Hematopoietic multipotent progenitor cell treated with erythropoietin and hydrocortisone succinate and interleukin-3 and kit ligand, for 15 days (in vitro differentiated cells): ENCODE data around the gene SLC15A1.

ENCODE experiments used
- DNase-seq: peaks from one replicate; pipeline ENCODE4 v3.0.0-alpha.2; 2015; ENCODE audit warnings: low spot score

The SLC15A1 gene

DNA sequence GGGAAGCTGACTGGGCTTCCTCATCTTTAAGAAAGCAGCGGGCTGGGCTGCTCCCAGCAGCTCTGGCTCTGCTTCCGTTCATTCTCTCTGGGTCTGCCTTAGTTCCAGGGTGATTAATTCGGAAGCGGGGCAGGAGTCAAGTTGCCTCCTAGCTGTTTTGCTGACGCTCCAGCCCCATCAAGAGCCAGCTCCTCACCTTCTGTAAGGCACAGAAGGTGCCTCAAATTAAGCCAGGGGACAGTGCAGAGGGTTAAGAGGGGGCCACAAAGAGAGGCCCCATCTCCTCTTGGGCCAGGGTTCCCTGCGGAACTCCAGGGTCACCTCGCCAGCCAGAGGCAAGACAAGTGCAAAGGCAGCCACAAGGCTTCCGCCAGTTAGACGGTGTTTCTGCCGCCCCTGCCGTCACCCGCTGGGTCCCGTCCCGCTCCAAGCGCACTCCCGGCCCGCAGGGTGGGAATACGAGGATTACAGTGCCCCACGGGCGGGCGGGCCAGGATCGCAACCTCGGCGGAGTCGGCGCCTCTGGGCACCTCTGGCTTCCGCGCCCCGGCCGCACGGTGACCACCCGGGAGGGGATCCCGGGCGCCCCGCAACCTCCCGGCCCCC, 508 bp downstream of the SLC15A1 start:
- DNase-seq, result no peak

DNA sequence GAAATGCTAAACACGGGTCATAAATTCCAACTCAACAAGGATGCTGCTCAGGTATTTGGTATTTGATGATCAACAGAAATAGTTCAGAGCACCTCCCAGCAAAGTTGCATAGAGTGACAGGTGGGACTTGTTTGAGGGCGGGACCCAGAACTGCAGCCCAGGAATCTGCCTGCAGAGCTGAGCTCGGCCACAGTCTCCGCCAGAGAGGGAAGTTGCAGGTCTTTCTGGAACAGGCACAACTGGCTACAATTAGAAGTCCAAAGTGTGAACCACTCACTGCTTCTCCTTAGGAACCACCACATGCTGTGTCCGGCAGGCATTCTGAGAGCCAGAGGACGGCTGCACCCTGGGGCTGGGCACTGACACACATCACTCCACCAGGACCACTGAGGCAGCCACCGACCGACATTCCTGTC, 1.1 kb downstream of the SLC15A1 start:
- no peak for DNase-seq

GRCh38 chr13:98749501-98749900, 3.0 kb downstream of the SLC15A1 start:
- DNase-seq, result no peak

GRCh38 chr13:98746968-98747367, 5.5 kb downstream of the SLC15A1 start:
- DNase-seq, result no peak

GRCh38 chr13:98743377-98743776, 9.1 kb downstream of the SLC15A1 start:
- DNase-seq, result no peak

DNA sequence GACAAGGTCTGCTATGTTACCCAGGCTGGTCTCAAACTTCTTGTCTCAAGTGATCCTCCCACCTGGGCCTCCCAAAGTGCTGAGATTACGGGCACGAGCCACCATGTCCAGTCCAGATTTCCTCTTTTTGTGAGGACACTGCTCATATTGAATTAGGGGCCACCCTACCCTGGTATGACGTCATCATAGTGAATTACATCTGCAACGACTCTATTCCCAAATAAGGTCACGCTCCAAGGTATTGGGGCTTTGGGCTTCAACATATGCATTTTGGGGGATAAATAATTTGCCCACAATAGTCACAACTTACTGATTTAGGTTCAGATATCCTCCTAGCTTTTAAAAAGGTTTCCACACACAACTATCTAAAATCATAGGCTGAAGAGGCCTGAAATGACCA, 9.5 kb downstream of the SLC15A1 start:
- no peak for DNase-seq

DNA sequence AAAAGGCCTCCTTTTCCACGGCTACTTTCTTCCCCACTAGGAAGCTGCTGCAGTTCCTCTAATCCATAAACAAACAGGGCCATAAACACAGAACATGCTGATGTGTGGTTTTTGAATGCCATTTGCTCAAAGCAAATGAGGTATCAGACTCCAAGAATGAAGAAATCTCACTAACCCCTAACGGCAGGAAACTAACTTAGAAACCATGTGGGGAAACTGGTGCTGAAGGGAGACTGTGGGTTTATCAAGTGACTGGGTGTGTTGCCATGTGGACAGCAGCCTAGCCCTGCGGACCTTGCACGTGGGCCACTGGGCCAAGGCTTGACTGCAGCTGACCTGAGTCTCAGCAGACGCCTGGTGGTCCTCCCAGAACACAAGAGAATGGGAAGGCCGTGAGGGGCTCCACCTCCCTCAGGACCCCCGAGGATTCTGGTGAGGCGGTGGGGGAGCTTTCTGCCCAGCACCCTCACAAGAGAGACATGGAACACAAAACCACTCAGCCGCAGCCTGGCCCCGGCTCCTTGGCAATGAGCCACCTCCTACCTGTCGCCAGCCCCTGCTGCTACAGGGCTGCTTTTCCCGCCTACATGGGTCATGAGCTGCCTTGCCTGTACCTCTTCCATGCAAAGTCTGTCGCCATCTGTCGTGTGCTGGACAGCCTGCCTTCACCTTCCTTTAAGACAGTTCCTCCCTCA, 10.6 kb downstream of the SLC15A1 start:
- DNase-seq, result no peak

DNA sequence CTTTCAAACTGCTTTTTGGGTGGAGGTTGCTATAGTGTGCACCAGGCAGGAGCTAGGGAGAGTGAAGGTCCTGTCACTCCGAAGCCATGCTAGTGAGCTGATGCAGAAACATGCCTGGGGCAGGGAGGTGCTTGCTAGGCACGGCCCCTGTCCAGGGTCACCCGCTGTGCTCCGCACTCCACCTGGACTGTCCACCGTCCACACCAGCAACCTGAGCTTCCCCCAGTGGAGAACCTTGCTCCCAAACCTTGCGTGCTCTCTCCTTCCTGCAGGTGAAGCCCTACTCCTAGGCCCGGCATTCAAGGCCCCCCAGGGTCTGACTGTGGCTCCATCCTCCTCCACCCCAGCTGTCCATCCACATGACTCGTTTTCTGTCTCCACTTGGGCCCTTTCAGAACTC, 12.3 kb downstream of the SLC15A1 start:
- DNase-seq, result no peak

DNA sequence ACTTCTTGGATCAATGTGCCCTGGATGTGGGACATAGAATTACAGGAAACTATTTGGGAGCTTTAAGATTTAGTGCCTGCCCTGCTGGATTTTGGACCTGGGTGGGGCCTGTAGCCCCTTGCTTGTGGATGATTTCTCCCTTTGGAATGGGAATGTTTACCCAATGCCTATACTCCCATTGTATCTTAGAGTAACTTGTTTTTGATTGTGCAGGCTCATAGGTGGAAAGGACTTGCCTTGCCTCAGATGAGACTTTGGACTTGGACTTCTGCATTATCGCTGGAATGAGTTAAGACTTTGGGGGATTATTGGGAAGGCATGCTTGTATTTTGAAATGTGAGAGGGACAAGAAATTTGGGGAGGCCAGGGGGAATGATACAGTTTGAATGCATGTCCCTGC, 13.5 kb downstream of the SLC15A1 start:
- DNase-seq, result no peak

DNA sequence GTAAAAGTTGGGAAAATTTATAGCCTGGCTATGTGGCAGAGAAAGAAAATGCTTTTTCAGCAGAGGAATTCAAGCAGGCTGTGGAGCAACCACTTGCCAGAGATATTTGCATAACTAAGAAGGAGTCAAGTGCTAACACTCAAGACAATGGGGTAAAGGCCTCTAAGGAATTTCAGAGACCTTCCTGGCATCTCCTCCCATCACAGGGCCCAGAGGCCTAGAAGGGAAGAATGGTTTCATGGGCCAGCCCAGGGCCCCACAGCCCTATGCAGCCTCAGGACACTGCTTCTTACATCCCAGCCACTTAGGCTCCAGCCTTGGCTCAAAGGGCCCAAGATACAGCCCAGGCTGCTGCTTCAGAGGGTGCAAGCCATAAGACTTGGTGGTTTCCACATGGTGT, 14.3 kb downstream of the SLC15A1 start:
- DNase-seq, result no peak

DNA sequence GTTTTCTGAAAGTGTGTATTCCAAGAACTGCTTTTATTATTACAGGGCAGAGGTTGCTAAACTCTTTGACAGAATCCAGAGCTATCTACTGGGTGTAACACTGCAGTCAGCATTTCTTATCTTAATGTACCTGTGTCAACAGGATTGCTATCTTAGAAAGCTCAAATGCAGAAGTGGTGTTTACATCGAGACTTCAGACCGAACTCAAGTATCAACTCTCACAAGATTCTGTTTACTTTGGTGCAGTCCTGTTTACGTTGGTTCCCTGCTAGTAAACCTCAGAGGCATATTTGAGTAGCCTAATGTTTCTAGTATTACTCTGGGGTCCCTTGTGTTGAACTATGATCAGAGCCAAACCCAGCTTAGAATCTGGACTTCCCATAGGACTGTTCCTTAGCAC, 20.5 kb downstream of the SLC15A1 start:
- no peak for DNase-seq

GRCh38 chr13:98731038-98731437, 21.4 kb downstream of the SLC15A1 start:
- no peak for DNase-seq

GRCh38 chr13:98730441-98730840, 22.0 kb downstream of the SLC15A1 start:
- no peak for DNase-seq

DNA sequence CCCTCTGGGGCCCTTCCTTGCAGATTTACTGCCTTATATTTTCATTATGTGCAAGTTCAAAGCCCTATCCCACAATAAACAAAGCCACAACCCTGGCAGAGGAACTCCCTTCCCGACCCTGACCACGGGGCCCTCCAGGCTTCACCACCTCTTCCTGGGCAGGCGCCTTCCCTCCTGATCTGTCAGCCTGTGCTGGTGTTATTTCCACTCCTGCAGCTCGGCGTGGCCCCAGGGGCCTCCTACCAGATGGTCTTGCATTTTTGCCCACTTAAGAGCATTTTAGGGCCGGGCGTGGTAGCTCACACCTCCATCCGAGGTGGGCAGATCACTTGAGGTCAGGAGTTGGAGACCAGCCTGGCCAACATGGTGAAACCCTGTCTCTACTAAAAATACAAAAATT, 22.8 kb downstream of the SLC15A1 start:
- no peak for DNase-seq

GRCh38 chr13:98722958-98723357, 29.5 kb downstream of the SLC15A1 start:
- DNase-seq, result no peak

GRCh38 chr13:98721825-98722510, 30.5 kb downstream of the SLC15A1 start:
- DNase-seq, result no peak

DNA sequence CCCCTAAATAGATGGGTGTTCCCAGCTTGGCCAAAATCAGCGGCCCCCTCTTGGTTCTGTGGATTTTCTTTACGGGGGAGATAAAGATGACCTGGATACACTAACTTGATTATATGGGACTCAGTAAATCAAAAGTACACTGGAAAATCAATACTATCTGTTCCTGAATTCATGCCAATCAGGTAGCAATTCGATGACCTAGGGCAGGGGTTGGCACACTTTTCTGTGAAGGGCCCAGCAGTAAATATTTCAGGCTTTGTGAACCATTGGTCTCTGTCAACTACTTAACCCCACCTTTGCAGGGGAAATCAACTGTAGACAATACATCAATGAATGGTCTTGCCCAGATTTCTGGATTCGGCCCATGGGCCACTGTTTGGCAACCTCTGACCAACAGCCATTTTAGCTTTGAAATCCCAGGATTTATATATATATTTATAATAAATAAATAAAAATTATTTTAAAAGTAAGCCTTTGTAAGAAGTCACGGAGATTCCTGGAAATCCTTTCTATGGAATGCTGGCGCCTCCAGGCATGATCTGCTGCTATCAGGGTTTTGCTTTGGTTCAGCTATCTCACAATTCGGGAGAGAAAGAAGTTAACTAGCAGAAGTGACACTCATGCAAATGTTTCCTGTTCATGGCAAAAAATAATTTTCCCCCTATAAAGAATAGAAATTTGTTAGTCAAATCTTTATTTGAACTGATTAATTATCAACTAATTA, 32.8 kb downstream of the SLC15A1 start:
- no peak for DNase-seq

DNA sequence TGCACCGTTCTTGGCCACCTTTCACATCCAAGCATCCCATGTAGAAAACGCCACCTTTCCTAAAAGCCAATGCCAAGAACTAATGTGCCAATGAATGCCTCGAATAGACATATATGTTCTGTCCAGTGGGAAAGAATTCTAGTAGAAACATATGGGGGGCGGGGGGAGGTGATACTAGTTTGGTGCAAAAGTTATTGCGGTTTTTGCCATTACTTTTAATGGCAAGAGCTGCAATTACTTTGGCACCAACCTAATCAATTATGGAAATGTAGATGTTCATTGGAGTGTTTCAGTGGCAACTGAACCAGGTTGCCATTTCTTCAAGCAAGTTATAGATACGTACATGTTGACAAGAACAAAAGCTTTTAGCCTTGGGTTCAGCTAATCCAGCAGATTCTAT, 34.6 kb downstream of the SLC15A1 start:
- DNase-seq, result no peak

GRCh38 chr13:98717256-98717655, 35.2 kb downstream of the SLC15A1 start:
- no peak for DNase-seq

GRCh38 chr13:98710521-98710920, 42.0 kb downstream of the SLC15A1 start:
- no peak for DNase-seq

GRCh38 chr13:98707281-98707999, 45.0 kb downstream of the SLC15A1 start:
- DNase-seq, result no peak

- no peak for DNase-seq
These were observed 45.9 kb downstream of the SLC15A1 start for GRCh38 chr13:98706446-98707110.
